K562 (cell line): ENCODE measurements around the gene SRRT. TPM values are rescaled to one million over a fixed set of nuclear protein-coding genes. Genes with fewer than 3 reads are reported as not detected.
A peak's percentile ranks its signal among the peaks of the same experiment; 100 is the strongest.

Experiments
- ATAC-seq: fragments of 200-7000 bp; cut with Tn5 transposase; 3 replicates; pipeline ENCODE4 v1.9.1; 2020; ENCODE audit warnings: moderate library complexity
- BruUV-seq: library from RNA; stranded (reverse); fragments of 400-500 nt; replicated peaks from 2 replicates; lab custom pipeline; 2021; lab: Mats Ljungman, UMichigan
- CTCF ChIA-PET: fragments of 300-600 bp; formaldehyde crosslinking; extraction: SDS; loops from one replicate; lab custom pipeline; 2021; ENCODE audit warnings: low intra/inter-chr PET ratio; lab: Yijun Ruan, JAX
- POLR2A ChIA-PET: fragments of 300-600, 350-650 bp; sonication (Branson Sonifier 250); formaldehyde crosslinking; extraction: SDS; loops from one replicate; lab custom pipeline; 2021; ENCODE audit warnings: antibody characterized with exemption, inconsistent platforms; lab: Yijun Ruan, JAX
- DNase-seq, 4 experiments: peaks; one replicate each; pipeline versions ENCODE4 v3.0.0 to v3.0.0-alpha.2; 2011 to 2018; ENCODE audit warnings: low spot score in 3 of 4, mixed read lengths in 3 of 4; ENCODE audit errors: extremely low read depth in 1 of 4
- FAIRE-seq: peaks from 2 replicates; lab custom pipeline; 2011; peaks lifted over from hg19 to GRCh38; lab: Jason Lieb, UNC
- H2AFZ ChIP-seq: 2 replicates; pipeline ENCODE4 v1.6.0; 2011; ENCODE audit warnings: low read depth, low read length, control low read depth, inconsistent platforms
- H3K27ac ChIP-seq: fragments of 200-600 bp; 3 replicates; pipeline ENCODE4 v1.8.0; 2011; ENCODE audit warnings: low read depth, mild to moderate bottlenecking, control low read depth, inconsistent platforms, low read length, moderate library complexity, mixed read lengths; ENCODE audit errors: extremely low read depth
- H3K27me3 ChIP-seq, 2 experiments: fragments of 300-600 bp in 1 of 2; 2 replicates in 1 of 2; 3 replicates in 1 of 2; pipeline versions ENCODE4 v1.6.0 to v1.8.0; 2011; ENCODE audit warnings: inconsistent platforms in 2 of 2, low read length in 2 of 2, mild to moderate bottlenecking in 1 of 2, mixed read lengths in 1 of 2, moderate library complexity in 1 of 2; ENCODE audit not compliant: control insufficient read depth in 2 of 2, insufficient read depth in 2 of 2
- H3K36me3 ChIP-seq: fragments of 300-600 bp; 3 replicates; pipeline ENCODE4 v1.8.0; 2011; ENCODE audit warnings: mild to moderate bottlenecking, low read length, inconsistent platforms; ENCODE audit not compliant: control insufficient read depth, insufficient read depth
- H3K4me1 ChIP-seq, 2 experiments: fragments of 200-600 bp in 1 of 2; replicated peaks in 1 of 2; 2 replicates in 1 of 2; 3 replicates in 1 of 2; pipeline versions ENCODE4 v1.5.1 to v1.8.0; 2011; ENCODE audit warnings: inconsistent platforms in 2 of 2, low read length in 2 of 2, mild to moderate bottlenecking in 1 of 2, mixed read lengths in 1 of 2, moderate library complexity in 1 of 2; ENCODE audit not compliant: control insufficient read depth in 2 of 2, insufficient read depth in 2 of 2
- H3K4me2 ChIP-seq: 2 replicates; pipeline ENCODE4 v1.6.1; 2011; ENCODE audit warnings: low read length, control low read depth, inconsistent platforms, mixed read lengths; ENCODE audit not compliant: insufficient read depth
- H3K4me3 ChIP-seq: fragments of 200-600 bp; sonication (generic), shearing (Covaris generic); 2 replicates; pipeline ENCODE4 v1.5.1; 2016; ENCODE audit warnings: control low read depth, inconsistent platforms
- H3K79me2 ChIP-seq: fragments of 200-600 bp; 3 replicates; pipeline ENCODE4 v1.8.0; 2011; ENCODE audit warnings: low read length, inconsistent platforms; ENCODE audit not compliant: control insufficient read depth, insufficient read depth
- H3K9ac ChIP-seq, 2 experiments: 2 replicates each; pipeline versions ENCODE4 v1.6.0 to v1.6.1; 2011; ENCODE audit warnings: low read depth in 2 of 2, low read length in 2 of 2, control low read depth in 1 of 2, inconsistent platforms in 1 of 2, mild to moderate bottlenecking in 1 of 2, mixed read lengths in 1 of 2; ENCODE audit not compliant: insufficient read depth in 1 of 2
- H3K9me1 ChIP-seq: one replicate; pipeline ENCODE4 v1.6.0; 2011; ENCODE audit warnings: inconsistent platforms, mild to moderate bottlenecking, low read length, moderate library complexity; ENCODE audit not compliant: control insufficient read depth, insufficient read depth
- H3K9me3 ChIP-seq: replicated peaks from 2 replicates; pipeline ENCODE4 v1.5.1; 2011; ENCODE audit warnings: low read depth, low read length, inconsistent platforms; ENCODE audit not compliant: control insufficient read depth, insufficient read depth
- H4K20me1 ChIP-seq: replicated peaks from 2 replicates; pipeline ENCODE4 v1.6.1; 2011; ENCODE audit warnings: low read length, inconsistent platforms, mixed read lengths; ENCODE audit not compliant: control insufficient read depth, insufficient read depth
- E2F8 ChIP-seq: fragments of 450-650 bp; IDR thresholded peaks from 2 replicates; pipeline ENCODE4 v1.7.1; 2018; ENCODE audit warnings: mild to moderate bottlenecking, low read depth; ENCODE audit not compliant: partially characterized antibody
- GTF2E2 ChIP-seq: fragments of 200-800 bp; sonication (Bioruptor generic); IDR thresholded peaks from 2 replicates; pipeline ENCODE4 v1.6.1; 2016; ENCODE audit warnings: missing genetic modification characterization, missing compliant biosample characterization
- GTF3C2 ChIP-seq: IDR thresholded peaks from 3 replicates; pipeline ENCODE4 v1.6.1; 2011; ENCODE audit warnings: borderline replicate concordance, mild to moderate bottlenecking, moderate library complexity; ENCODE audit not compliant: insufficient read length; ENCODE audit errors: extremely low read depth
- HOXB6 ChIP-seq: fragments of 250-450 bp; sonication (Bioruptor Pico); IDR thresholded peaks from 2 replicates; pipeline ENCODE4 v1.5.1; 2022; ENCODE audit warnings: mild to moderate bottlenecking, borderline replicate concordance
- MCM5 ChIP-seq: fragments of 450-650 bp; IDR thresholded peaks from 2 replicates; pipeline ENCODE4 v1.6.1; 2016; ENCODE audit warnings: low read depth
- POLR2AphosphoS5 ChIP-seq: IDR thresholded peaks from 2 replicates; pipeline ENCODE4 v1.6.1; 2011; ENCODE audit warnings: mild to moderate bottlenecking, low read depth, low read length, moderate library complexity; ENCODE audit not compliant: control insufficient read depth, insufficient read depth
- PREB ChIP-seq: sonication (generic); formaldehyde crosslinking; IDR thresholded peaks from 2 replicates; pipeline ENCODE4 v1.8.1; 2023; ENCODE audit warnings: mild to moderate bottlenecking, missing genetic modification reagents
- RBM39 ChIP-seq: fragments of 200-400 bp; formaldehyde crosslinking; optimal IDR thresholded peaks from 2 replicates; pipeline ENCODE3; 2018; ENCODE audit warnings: low read depth, low read length
- SMARCB1 ChIP-seq: IDR thresholded peaks from 2 replicates; pipeline ENCODE4 v1.6.1; 2011; ENCODE audit warnings: improper control_type of control experiment, low read depth; ENCODE audit not compliant: insufficient read length
- WGBS: fragments of 100-300 bp; shearing (Covaris generic); methylation state at CpG from one replicate; pipeline ENCODE4 v1.1.6; 2016; ENCODE audit warnings: low coverage, mixed read lengths; ENCODE audit not compliant: insufficient coverage; ENCODE audit errors: missing lambda C conversion rate; 5-methylcytosine and 5-hydroxymethylcytosine counted together
- in situ Hi-C: fragments of 300-500 bp; cut with MboI; formaldehyde crosslinking; loops from 4 replicates; pipeline ENCODE4 v1.15.0; 2018; ENCODE audit warnings: inconsistent platforms, mixed read lengths
- intact Hi-C: fragments of 100-400 bp; cut with micrococcal nuclease; formaldehyde crosslinking; loops from 2 replicates; pipeline ENCODE4 v1.14.2; 2022
- polyA plus RNA-seq, 8 experiments: library from polyadenylated mRNA; depleted of rRNA in 4 of 8; stranded (reverse) in 5 of 8; unstranded in 3 of 8; fragments of >200 nt; fragmentation: Nextera tagmentation in 2 of 8; fragmentation: Illumina TruSeq in 1 of 8; extraction: Ambion mirVana in 2 of 8; extraction: Trizol in 1 of 8; gene quantifications; 2 replicates each; pipeline versions ENCODE4 v1.2.1 to v1.2.3, GENCODE V29; 2011 to 2014; ENCODE audit warnings: inconsistent platforms in 1 of 8, missing spikeins in 1 of 8
- total RNA-seq, 7 experiments: library from RNA; depleted of rRNA in 6 of 7; stranded (reverse); fragments of >200 nt in 6 of 7; fragmentation: Illumina TruSeq in 2 of 7; extraction: Trizol in 2 of 7; gene quantifications; 2 replicates each; pipeline versions ENCODE4 v1.2.1 to v1.2.3, GENCODE V29; 2011 to 2021; ENCODE audit warnings: low replicate concordance in 1 of 7

SRRT gene
- total and polyA plus RNA-seq, 9 of the 15 experiments (the other 6 are each of a cell fraction or from before 2014, with no cell fraction given) = 10.3 to 263 (median 84.4) TPM

- WGBS = 84% methylated on average over 26 of the region's 27 CpGs
- ChIA-PET POLR2A (interaction anchor here (0.5 to 6.3 kb wide), 7 partner anchors 11 to 403 kb away, joined by 3 to 144 read pairs (median 3); partner anchors contain the start of genes NYAP1, SLC12A9 and SRRT), CTCF (no interaction called here)
- Histone ChIP-seq H3K79me2 (peaks cover 52% of the 10 kb centered on the region), H3K27ac (peak overlapping the region; percentile 89; the same call in 1 of the 3 replicates), H3K4me2 (no peak overlapping the region), H3K27me3 (no peaks in the 10 kb centered on the region), H3K4me1 (peaks cover 27 to 60% of the 10 kb centered on the region in 2 experiments), H4K20me1 (peaks cover 30% of the 10 kb centered on the region), H3K9me3 (no peaks in the 10 kb centered on the region), H2AFZ (no peak overlapping the region), H3K4me3 (no peak overlapping the region), H3K9me1 (peaks cover 8% of the 10 kb centered on the region), H3K9ac (peak overlapping the region in 1 of 2 experiments; percentile 100; a peak in 2 of 4 replicates), H3K36me3 (peaks cover 76% of the 10 kb centered on the region)
- BruUV-seq = no TSS peak
- ATAC-seq (no peak), FAIRE-seq (no peak), DNase-seq (peak in 2 of 4 experiments; percentile 15)
- intact Hi-C loops (no loop called here), in situ Hi-C loops (no loop called here)
- TF ChIP-seq E2F8 (no peak), PREB (no peak), MCM5 (no peak), RBM39 (no peak), SMARCB1 (no peak), HOXB6 (no peak), GTF3C2 (no peak), POLR2AphosphoS5 (peak; percentile 29; the same call in 1 of the 2 replicates), GTF2E2 (tag) (no peak)
These were observed 11.4 kb downstream of the SRRT start for GRCh38 chr7:100886142-100886935.
